HG02798 (cell line): ENCODE results near the gene PACSIN1.
A peak's percentile ranks its signal among the peaks of the same experiment; 100 is the strongest.

ENCODE experiments used
- ATAC-seq: cut with Tn5 transposase; IDR thresholded peaks from one replicate; pipeline ENCODE4 v1.9.1; 2021; ENCODE audit warnings: mild to moderate bottlenecking; ENCODE audit not compliant: unreplicated experiment, poor library complexity

Gene PACSIN1

GRCh38 chr6:34524971-34525370 is 59.1 kb downstream of the PACSIN1 start:
- ATAC-seq, result no peak

- no peak for ATAC-seq
These were observed 59.7 kb downstream of the PACSIN1 start for GRCh38 chr6:34525431-34526175.

GRCh38 chr6:34526241-34526972 is 60.5 kb downstream of the PACSIN1 start:
- ATAC-seq, result no peak

- ATAC-seq, result peak; percentile 90
These were observed 61.3 kb downstream of the PACSIN1 start for GRCh38 chr6:34526992-34527728.

GRCh38 chr6:34527751-34528670 is 62.1 kb downstream of the PACSIN1 start:
- ATAC-seq, result no peak

- ATAC-seq, result no peak
These were observed 63.3 kb downstream of the PACSIN1 start for GRCh38 chr6:34528996-34529664.

GRCh38 chr6:34529665-34530327 is 63.9 kb downstream of the PACSIN1 start:
- ATAC-seq, result no peak

GRCh38 chr6:34530753-34531365 is 65.0 kb downstream of the PACSIN1 start:
- no peak for ATAC-seq

- ATAC-seq, result no peak
These were observed 65.8 kb downstream of the PACSIN1 start for GRCh38 chr6:34531580-34532201.

- ATAC-seq, result no peak
These were observed 66.4 kb downstream of the PACSIN1 start for GRCh38 chr6:34532230-34532629.

GRCh38 chr6:34534146-34534545 is 68.3 kb downstream of the PACSIN1 start:
- ATAC-seq, result no peak

- no peak for ATAC-seq
These were observed 68.8 kb downstream of the PACSIN1 start for GRCh38 chr6:34534656-34535055.

- no peak for ATAC-seq
These were observed 69.3 kb downstream of the PACSIN1 start for GRCh38 chr6:34535199-34535598.

GRCh38 chr6:34535646-34536045 is 69.8 kb downstream of the PACSIN1 start:
- ATAC-seq, result no peak

GRCh38 chr6:34536251-34536958 is 70.5 kb downstream of the PACSIN1 start:
- no peak for ATAC-seq

GRCh38 chr6:34536959-34537848 is 71.3 kb downstream of the PACSIN1 start:
- no peak for ATAC-seq
